Hematopoietic multipotent progenitor cell treated with erythropoietin and hydrocortisone succinate and interleukin-3 and kit ligand, for 6 days (in vitro differentiated cells): ENCODE measurements around the gene PPP1R3C.

ENCODE experiments used
- DNase-seq: peaks from one replicate; pipeline ENCODE4 v3.0.0-alpha.2; 2015

PPP1R3C gene

DNA sequence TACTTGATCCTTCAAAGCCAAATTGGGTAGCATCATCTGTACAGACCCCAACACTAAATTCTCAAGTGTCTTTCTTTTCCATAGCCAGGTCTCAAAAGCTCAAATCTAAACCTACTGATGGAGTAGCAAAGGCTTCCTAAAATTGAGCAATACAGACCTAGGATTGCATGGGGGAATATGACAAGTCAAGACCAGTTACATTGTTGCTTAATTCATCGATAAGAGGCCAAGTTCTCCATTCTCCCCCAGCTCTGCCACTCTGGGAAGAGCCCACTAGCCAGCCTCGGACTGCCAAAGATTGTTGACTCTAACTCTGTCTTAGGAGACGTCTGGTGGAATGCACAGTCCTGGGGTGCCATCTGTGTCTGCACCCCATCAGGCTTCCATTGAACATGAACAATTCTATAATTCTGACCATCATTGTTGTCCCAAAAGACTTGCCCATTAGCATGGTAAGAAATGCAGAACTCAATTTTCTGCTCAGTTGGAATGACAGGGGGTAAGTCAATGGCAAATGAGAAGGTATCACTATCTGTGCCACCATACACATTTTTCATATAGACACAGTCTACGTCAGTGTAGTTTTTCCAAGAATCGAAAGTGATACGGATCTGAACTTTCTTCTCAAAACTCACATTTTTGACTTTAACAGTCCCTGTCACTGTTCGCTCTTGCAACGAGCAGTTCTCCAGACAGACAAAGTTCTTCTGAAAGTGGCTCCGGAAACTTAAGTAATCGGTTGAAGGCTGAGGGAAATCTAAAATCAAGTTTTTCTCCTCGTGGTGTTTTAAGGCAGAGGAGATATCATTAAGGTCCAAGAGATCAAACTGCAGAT lies 2.9 kb downstream of the PPP1R3C start:
- no peak for DNase-seq

DNA sequence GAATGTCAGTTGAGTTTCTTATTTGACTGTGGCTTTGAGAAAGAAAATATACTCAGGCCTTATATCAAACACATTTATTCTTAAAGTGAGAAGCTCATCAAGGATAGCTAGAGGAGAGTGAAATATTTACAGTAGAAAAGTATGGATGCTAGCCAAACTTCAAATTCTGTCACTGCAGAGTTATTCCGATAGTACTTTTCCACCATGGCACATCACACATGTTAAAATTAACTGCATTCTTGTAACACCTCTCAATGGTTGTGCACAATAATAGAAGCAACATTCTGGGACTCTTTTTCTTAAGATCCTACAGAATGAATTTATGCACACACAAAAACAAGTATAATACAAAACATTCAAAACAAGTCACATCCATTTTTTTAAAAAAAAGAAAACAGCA lies 4.5 kb downstream of the PPP1R3C start:
- DNase-seq = no peak

DNA sequence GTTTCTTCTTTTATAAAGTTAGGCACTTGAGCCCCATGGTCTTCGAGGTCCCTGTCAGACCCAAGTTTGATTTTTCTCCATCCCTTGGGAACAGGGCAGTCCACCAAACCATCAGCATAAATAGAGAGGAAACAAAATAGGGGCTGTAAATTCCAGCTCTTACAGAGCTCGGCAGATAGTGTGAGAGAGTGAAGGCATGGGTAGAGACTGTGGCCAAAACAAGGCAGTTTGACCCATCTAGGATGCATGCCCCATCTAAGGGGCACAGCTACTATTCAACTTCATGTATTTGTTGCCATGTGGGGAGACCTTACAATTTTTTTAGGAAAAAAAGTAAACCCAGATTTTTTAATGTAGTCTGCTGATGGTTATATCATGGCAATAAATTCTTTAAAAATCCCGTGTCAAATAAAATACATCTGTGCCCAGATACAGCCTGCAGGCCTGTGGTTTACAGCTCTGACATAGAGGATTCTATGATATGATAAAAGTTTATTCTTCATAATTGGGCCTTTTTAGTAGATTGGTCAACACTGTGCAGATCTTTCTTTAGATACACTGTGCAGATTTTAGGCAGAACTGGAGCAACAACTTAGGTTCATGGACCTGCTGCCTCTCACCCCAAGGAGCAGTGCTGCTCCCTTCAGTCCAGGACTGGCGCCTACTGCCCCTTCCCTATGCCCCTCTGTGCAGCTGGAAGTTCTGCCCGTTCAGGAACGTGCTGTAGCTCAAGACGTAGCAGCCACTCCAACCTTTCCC lies 5.3 kb downstream of the PPP1R3C start:
- DNase-seq = no peak

DNA sequence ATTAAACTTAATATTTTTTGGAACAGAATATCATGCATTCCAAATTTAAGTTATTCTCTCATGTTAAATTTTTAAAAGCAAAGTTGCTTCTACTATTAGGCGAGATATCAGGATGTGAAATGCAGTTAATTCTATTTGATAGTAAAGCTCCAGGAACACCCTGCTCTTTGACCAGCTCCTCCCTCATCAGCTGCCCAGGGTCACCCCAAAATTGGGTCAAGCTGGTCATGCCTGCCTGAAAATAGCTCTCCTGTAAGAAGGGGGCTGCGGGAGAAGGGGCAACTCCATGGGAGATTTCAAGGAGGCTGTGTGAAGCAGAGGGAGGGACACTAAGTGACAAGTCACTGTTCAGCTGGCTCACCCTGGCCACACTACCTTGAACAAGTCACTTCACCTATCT lies 5.9 kb downstream of the PPP1R3C start:
- no peak for DNase-seq

DNA sequence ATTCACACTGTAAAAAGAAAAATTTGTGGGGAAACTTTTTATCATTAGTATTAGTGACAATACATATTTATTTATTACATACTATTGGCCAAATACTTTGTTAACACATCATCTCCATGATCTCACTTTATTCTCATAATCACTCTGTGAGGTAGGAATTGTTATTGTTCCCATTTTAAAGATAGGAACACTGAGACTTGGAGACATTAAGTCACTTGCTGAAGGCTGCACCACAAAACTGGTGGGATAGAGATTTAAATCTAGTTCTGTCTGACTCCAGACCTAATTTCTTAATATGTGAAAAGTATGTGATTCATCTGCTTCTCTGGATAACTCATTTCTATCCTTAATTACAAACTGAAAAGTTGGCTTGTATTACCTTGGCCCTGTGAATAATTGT lies 8.2 kb downstream of the PPP1R3C start:
- no peak for DNase-seq

DNA sequence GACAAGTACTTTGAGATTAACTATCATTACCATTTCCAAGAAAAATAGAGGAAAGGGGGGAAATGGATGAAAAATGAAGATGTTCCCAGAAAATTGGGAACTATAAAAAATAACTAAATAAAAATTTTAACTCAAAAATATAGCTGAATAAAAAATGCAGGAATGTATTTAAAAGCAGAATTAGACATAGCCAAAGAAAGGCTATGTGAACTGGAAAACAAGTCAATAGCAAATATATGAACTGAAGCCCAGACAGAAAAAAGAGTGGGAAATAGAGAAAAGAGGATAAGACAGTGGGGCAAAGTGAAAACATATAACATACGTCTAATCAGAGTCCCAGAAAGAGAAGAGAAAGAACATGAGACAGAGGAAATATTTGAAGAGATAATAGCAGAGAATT lies 10.3 kb downstream of the PPP1R3C start:
- no peak for DNase-seq

DNA sequence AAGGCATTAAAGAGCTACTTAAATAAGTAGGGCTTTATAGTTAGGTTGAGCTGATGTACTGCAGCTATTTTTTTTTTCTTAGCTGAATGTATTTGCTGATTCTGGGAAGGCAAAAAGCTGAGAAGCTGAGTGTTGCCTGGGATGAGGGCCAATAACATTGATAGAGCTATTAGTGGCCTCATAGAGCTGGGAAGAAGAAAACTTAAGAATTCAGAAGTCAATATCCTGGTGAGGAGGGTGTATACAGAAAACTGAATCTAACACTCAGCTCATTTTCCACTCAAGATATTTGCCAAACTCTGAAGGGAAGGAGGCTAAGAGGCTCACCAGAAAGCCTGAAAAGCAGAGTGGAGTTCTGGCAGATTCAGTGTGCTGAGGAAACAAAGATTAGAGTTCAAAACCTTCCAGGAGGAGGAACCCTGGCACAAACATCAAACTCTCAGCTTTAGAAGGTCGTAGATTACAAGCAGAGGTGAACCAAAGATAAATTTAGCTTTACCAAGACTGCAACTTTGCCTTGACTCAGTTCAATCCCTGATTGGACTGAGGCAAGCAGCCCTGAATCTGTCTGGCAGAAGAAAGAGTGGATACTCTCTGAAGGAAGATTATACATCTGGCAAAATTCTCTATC lies 11.3 kb downstream of the PPP1R3C start:
- DNase-seq = no peak

DNA sequence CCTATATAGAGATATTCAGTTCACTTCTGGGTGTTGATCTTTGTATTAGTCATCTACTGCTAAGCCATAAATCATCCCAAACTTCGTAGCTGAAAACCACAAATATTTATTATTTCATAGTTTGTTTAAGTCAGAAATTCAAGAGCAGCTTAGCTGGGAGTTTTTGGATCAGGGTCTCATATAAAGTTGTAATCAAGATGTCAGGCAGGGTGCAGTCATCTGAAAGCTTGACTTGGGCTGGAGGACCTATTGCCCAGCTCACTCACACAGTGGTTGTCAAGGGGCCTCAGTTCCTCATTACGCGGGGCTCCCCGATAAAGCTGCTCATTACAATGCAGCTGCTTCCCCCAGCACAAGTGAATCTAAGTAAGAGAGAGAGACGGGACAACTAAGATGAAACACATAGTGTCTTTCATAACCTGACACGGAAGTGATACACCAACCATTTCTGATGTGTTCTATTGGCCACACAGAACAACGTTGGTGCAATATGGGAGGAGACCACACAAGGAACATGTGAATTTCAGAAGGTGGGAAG lies 15.7 kb downstream of the PPP1R3C start:
- DNase-seq = no peak

DNA sequence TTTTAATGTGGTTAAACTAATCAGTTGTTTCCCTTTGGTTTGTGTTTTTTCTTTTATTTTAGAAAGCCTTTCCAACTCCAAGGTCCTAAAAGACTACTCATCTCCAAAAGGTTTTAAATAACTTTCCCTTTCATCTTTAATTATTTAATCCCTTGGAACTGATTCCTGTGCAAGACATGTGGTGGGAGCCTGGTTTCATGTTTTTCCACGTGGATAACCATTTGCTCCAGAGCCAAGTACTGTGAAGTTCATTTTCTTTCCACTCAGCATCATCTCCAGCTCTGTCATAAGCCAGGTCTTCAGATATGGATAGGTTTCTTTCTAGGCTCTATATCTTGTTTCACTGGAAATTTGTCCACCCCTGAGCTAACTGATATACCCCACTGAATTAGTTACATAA lies 16.7 kb downstream of the PPP1R3C start:
- DNase-seq = no peak

DNA sequence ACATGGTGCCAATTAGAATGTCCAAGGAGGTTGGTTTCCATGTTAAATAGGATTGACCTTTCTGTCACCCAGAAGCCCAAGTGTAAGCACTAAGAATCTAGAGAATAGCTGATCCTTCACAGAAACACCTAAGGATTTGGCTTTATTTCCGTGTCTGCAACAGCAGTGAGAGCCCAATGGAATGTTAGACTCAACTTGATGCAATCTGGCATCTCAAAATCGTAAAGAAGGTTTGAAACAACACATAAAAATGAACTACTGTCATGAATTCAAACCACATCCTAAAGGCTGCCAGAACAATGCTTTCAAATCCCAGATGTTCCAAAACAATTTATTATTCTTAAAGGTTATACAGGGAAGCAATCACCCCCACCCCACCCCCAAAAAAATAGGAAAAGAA lies 18.6 kb downstream of the PPP1R3C start:
- no peak for DNase-seq

DNA sequence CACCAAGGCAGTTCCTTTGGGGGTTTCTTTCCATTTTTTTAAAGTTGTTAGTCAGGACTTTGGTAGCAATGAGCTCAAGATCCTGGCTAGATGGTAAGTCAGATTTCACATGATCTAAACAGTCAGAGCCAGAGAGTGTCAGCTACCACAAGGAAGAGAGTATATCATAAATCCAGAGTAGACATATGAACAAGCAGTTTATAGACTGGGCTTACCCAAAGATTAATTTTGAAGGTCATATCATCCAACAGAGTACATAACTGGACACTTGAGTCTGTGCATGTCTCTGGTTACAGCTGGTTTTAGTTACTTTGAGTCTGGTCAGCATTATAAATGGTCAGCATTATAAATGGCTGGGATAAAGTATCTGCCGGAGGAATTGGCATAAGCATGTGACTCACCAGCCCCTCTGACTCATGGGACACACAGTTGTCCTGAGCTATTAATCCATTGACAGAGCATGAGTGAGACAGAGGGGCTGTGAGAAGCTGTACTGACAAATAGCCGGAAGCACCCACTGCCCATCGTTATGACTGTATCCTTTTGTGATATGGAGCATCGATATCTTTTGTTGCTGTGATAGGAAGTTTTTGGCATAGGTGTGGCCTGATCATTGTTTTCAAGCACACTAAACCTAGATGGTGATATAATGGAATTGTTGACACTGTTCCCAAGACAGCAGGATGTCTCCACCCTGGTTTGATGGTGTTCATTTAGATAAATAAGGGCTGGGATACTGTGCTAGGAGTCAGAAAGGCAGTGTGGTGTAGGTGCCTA lies 19.3 kb downstream of the PPP1R3C start:
- no peak for DNase-seq

DNA sequence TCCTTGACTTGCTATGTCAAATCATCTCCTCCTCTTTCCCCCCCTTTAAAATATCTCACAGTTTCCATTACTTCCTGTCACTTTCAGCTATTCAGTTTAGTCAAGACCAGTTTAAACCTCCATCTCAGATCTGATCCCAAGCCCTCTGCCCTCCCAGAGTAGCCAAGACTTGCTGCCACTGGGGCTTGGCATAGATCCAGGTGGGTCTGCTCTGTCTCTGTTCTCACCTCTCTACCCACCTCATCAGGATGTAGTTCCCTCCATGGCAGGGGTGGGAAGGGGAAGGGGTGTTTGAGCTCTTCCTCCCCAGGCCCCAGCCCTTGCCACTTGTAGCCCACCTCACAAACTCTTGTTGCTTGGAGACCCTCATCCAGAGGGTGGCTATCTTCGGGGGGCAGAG lies 22.0 kb downstream of the PPP1R3C start:
- DNase-seq = no peak

DNA sequence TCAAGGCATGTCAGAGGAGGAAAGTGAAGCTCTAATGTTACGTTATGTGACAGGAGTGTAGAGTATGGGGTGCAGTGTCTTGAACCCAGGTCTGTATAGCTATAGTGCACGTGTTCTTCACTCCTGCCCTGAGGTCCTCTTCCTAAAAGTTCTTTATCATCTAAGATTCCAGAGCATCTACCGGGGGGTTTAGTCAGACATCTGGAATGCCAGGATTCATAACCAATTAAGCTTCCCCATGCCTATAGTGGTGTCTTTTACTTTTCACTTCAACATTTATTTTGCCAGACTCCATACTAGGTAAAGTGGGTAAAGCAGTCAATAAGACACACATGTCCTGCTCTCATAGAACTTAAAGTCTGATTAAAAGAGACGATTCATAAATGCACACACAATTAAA lies 22.4 kb downstream of the PPP1R3C start:
- no peak for DNase-seq

DNA sequence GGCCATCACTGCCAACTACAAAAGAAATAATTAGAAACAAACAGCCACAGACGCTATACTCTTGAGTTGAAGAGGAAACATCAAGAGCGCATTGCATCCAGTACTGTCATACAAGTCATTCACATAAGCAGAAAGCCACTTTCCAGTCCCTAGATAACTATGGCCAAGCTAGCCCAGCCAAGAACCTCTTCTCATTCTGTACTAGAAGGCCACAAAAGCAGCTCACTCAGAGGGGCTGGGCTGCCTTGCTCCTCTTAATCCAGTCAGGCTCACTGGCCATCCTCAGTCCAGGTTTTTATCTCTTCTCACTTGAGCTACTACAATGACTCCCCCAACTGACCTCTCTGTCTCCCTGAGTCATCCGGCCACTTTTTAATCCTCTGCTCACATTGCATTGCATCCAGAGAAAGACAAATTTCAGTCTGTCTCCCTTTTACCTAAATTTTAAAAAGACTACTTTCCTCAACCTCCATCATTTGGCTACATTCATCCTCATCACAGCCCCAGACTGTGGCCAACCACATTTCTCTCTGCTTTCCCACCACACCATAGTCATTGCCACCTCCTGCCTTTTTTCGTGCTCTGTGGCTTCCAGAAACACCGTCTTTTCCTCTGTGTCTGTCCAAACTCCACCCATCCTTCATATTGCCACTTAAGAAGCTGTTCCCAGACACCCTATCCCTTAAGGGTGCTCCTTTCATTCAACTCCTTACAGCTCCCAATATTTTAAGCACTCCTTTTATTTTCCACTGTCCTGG lies 25.0 kb downstream of the PPP1R3C start:
- DNase-seq = no peak

DNA sequence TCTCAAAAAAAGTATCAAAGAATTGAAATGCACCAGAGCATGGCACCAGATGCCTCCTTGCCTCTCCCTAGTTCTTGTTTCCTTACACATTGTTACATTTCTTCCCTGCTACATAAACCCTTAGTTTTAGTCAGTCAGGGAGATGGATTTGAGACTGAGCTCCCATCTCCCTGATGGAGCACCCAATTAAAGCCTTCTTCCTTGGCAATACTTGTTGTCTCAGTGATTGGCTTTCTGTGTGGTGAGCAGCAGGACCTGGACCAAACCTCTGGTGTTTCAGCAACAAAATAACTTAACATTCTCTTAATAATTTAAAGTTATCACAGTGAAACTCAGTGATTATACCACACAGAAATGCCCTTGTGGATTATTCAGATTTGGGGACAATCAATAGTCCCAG lies 26.9 kb downstream of the PPP1R3C start:
- DNase-seq = no peak

DNA sequence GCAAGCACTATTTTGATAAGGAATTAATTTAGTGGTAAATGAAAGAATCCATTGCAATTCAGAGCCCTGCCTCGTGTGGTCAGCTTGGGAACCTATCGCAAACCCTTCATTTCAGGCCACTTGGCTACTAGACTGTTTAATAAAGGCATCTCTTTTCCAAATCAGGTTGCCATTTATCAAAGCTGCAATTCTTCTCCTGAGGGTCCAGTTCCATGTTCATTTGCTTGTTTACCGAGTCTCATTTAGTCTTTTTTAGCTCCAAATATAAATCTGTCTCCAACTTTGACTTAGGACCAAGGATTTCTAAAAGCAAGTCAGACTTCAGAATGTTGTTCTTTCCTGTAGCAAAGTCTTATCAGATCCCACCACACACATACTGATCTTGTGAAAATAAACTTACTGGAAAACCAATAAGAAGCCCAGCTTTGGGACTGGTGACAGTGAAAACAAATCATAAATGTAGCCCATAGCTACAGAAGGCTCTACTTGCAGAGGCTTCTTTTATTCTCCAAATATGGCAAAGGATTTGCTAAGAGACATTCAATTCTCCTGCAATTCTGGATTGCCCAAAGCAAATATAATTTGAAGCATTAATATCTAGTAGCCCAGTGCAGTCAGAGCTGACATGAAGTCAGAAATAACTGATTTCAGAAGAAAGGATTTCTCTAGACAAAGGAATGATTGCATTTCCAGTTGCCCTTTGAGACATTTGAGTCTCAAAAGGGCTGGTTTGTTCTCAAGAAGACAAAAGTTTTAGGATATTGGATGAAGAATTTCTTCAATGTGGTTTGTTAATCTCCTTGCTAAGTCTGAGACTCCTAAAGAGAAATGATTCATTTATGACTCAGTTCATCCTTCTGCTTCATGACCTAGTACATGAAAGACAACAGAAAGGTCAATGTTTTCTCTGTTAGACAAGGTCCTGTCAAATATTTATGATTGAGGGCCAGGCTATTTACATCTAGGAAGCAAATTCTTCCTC lies 28.0 kb downstream of the PPP1R3C start:
- no peak for DNase-seq

DNA sequence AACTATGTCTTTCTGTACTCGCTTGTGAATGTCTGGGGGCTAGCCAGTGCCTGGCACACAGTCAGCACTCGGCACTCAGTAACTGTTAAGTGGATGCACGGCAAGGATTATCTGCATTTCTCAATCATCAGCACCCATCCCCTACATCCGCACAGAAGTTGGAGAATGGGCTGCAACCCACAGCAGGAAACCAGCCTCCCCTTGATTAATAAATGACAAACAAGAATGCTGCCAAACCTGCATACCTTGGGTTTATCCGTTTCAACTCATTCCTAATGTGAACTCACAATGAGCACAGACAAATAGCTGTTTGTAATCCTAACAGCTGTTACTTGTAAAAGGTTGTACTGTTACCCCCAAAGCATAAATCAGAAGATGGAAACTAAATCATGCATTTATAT lies 28.9 kb downstream of the PPP1R3C start:
- DNase-seq = no peak

DNA sequence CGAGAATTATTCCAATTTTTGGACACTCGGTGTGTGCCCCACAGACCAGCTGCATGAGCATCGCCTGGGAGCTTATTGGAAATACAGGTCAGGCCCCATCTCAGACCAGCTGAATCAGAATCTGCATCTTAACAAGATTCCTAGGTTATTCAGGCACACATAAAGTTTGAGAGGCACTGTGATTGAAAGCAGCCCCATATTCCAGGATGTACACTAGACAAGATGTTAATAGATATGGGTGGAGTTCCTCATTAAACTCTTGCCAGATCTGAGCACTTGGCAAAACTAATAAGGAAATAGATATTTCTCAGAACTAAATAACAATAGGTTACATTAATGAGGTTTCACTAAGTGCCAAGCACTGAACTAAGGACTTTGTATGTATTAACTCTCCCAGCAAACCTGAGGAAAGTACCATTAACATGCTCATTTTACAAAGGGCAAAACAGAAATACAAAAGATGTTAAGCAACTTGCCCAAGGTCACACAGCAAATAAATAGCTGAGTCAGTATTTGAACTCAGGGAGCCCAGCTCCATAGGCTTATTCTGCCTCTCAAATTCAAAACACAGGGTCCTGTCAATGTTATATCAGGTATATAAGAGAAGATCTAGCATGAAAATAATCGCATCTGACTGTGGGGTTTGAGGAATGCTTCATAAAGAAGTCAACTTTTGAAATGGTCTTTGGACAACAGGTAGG lies 29.9 kb downstream of the PPP1R3C start:
- no peak for DNase-seq

DNA sequence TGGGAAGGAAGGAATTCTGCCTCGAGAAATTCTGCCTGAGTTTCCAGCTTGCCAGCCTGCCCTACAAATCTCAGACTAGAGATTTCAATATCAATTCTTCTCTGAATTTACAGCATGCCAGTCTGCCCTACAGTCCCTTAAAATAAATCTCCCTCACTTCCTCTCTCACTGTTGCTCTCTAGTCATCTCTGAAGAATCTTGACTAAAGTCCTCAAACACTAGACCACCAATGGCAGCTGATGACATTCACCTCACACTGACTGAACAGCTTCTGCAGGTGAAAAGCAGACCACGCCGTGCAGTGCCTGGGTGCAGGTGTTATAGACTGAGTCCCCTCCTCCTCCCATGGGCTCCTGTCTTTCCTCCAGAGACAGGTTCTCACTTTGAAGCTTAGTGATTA lies 30.4 kb downstream of the PPP1R3C start:
- DNase-seq = no peak

DNA sequence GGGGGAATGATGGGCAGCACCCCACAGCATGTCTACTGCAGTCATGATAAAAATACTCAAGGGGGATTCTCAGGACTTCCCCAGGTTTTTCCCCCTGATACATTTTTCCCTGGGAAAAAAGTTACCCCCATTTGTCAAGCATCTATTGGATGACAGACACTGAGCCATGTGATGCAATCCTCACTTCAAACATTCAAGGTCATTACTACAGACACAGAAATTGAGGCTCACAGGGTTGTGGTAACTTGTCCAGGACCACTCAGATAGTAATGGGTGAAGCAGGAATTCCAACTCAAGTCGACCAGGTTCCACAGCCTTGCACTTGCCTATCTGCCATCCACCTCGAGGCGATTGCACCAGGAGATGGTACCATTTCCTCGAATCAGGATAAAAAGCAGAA lies 31.7 kb downstream of the PPP1R3C start:
- DNase-seq = no peak
